Measurements from ENCODE around the gene ACO2. TPM values are rescaled to one million over a fixed set of nuclear protein-coding genes. Genes with fewer than 3 reads are reported as not detected.
"Not testable (repeated sequence)": the region's sequence is repeated elsewhere in the genome, so short reads cannot be mapped to it uniquely, and the experiment has no call there.

ACO2 gene
- total RNA-seq, 1 donor from 2014 or later = 172 TPM

DNA sequence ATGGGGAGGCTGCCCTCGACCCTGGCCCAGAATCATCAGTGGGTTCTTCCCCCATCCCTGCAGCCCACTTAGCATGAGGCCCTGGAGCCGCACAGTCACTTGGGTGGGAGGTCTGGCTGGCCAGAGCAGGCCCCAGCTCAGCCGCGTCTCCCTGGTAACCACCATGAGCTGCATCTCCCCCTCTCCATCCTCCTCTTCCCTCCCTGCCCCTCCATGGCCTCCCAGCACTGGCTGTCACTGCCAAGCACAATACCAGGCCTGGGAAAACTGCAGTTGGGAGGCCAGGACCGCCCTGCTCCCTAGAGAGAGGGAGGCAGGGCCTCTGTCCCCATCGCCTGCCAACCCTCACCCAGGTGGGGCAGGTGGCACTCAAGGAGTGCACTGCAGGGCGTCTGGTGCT, 99.9 kb downstream of the ACO2 start:
- DNase-seq (ENCODE audit: low spot score) = no peak

DNA sequence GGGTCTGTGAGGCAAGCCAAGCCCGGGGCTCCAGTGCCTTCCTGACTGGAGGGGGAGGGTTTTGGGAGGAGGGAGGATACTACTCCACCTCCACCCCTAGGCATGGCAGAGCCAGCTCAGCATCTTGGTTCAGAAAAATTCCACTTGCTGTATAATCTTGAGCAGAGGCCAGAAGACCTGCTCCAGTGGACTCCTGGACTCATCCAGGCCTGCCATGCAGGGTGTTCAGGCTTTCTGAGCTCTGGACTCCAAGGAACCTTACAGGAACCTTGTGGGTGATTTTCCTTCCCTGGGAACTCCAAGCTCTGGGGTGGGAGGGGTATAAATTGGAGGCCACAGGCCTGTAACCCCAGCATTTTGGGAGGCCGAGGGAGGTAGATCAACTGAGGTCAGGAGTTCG, 101.3 kb downstream of the ACO2 start:
- DNase-seq (ENCODE audit: low spot score) = no peak

DNA sequence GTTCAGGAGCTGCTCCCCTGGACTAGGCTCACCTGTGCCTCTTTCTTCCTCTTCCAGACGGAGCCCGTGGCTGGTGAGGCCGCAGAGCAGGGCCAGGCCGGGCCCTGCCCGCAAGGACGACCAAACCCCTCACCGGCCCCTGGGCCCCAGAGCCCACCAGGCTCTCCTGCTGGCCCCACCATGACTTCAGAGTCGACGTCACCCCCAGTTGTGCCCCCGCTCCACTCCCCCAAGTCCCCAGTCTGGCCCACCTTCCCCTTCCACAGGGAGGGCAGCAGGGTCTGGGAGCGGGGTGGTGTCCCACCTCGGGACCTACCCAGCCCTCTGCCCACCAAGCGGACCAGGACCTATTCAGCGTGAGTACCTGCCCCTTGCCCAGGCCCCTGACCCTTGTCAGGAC, 102.9 kb downstream of the ACO2 start:
- DNase-seq (ENCODE audit: low spot score) = no peak

DNA sequence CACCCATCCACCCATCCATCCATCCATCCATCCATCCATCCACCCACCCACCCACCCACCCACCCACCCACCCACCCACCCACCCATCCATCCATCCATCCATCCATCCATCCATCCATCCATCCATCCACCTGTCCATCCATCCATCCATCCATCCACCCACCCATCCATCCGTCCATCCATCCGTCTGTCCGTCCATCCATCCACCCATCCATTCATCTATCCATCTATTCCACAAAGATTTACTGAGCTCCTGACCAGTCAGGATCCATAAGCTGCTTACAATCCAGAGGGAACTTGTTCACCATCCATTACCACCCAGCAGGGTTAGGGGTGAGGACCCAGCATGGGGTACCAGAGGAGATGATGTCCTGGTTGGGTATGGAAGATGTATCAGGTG, 103.4 kb downstream of the ACO2 start:
- not testable (repeated sequence) for DNase-seq (ENCODE audit: low spot score)

DNA sequence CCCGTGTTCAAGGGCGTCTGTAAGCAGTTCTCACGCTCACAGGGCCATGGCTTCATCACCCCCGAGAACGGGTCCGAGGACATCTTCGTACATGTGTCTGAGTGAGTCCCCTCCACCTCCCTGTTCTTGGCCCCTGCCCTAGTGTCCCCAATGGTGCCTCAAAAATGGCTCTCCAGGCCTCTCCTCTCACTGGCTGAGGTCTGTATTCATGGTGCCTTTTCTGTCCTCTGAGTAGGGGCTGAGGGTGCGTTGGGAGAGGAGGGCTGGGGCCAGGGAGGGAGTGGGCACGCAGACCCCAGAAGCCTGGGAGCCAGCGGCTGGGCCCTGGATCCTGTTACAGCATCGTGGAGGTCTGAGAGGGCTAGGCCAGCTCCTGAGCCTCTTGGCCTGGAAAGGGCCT, 104.8 kb downstream of the ACO2 start:
- no peak for DNase-seq (ENCODE audit: low spot score)

DNA sequence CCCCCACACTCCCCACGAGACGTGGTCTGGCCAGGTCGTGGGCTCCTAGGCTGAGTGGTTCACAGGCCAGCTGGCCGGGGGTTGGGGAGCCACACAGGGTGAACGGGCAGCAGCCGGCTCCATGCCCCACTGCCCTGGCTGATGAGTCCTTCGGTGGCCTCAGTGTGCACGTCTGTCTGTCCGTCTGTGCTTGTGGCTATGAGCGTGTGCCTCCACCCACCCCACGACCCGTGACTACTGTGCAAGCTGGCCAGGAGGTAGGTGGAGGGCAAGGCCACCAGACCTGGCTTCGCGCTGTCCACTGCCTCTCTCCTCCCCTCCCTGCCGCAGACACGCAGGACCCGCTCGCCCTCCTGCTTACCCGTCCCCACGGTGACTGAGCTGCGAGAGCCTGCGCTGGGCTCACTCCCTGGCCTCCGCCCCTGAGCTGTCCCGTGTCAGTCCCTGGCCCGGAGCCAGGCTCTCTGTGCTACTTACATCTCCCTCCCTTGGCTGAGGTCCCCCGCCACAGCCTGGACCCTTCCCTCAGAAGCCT, 106.0 kb downstream of the ACO2 start:
- DNase-seq (ENCODE audit: low spot score) = peak; percentile 37

DNA sequence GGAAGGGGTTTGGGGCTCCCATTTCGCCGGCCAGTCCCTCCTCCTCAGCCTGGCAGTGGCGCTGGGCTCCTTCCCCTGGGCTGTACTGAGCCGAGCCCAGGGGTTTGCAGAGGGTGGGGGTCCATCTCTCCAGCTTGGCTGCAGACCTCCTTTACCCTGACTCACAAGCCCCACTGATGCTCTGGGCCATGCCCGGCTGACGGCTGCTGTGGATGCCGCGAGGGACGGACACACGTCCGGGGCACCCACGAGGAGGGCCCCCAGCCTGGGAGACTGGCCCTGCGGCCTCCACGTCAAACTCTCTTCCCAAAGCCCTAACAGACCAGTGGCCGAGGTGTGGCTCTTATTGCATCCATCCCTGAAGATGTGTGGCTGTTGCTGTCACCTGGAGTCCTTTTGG, 106.6 kb downstream of the ACO2 start:
- no peak for DNase-seq (ENCODE audit: low spot score)

DNA sequence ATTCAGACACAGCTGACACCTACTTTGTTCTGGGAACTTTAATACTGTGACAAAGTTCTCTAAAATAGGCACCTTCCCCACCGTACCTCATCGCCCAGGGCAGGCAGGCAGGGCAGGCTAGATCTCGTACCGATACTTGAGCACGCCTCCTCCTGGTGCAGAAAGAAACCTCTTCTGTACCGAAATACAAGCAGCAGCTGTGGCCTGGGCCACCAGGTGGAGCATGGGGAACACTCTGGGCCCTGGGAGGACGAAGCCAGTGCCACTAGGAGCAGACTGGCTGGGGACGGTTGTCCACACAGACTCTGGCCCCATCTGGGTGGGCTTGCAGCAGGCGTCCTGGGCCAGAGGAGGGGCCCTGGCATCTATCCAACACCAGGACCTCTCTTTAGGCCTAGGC, 108.0 kb downstream of the ACO2 start:
- DNase-seq (ENCODE audit: low spot score) = peak; percentile 43

DNA sequence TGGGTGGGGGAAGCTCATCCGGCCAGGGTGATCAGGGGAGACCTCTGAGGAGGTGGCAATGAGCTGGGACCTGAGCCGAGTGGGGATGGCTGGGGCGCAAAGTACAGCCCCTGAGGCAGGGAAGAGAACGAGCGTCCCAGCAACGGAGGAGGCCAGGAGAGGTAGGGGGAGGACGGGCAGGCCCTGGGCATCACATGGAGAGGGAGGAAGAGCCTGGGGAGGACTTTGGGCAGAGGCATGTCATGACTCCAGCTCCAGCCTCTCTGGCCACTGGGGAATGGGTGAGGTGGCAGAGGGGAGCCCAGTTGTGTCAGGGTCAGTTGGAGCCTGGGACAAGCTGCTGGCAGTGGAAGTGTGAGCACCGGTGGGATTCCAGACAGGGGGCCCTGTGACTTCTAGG, 109.2 kb downstream of the ACO2 start:
- no peak for DNase-seq (ENCODE audit: low spot score)

Other genes with a start within 250 kb of the ACO2 start
- gene CHADL, start 228.2 kb upstream of the ACO2 start, total RNA-seq = 5.4 TPM
- 85.6 TPM for gene RANGAP1, start 182.9 kb upstream of the ACO2 start, total RNA-seq
- 80.3 TPM for gene ZC3H7B, start 167.6 kb upstream of the ACO2 start, total RNA-seq
- gene TEF, start 87.2 kb upstream of the ACO2 start, total RNA-seq = 28.4 TPM
- gene TOB2, start 22.3 kb upstream of the ACO2 start, total RNA-seq = 131 TPM
- 29.1 TPM for gene PHF5A, start 425 bp upstream of the ACO2 start, total RNA-seq
- 26.0 TPM for gene POLR3H, start 75.4 kb downstream of the ACO2 start, total RNA-seq
- 3.7 TPM for gene CSDC2, start 91.9 kb downstream of the ACO2 start, total RNA-seq
- gene PMM1, start 120.7 kb downstream of the ACO2 start, total RNA-seq = 80.4 TPM
- 39.4 TPM for gene DESI1, start 151.9 kb downstream of the ACO2 start, total RNA-seq
- 170 TPM for gene XRCC6, start 152.2 kb downstream of the ACO2 start, total RNA-seq
- 109 TPM for gene SNU13, start 219.8 kb downstream of the ACO2 start, total RNA-seq
- 1.4 TPM for gene MEI1, start 230.4 kb downstream of the ACO2 start, total RNA-seq